Endothelial cell of umbilical vein (primary cell): ENCODE results near the gene LACTB. TPM values are rescaled to one million over a fixed set of nuclear protein-coding genes. Genes with fewer than 3 reads are reported as not detected.

ENCODE experiments used
- BruUV-seq: library from RNA; stranded (reverse); fragments of 400-500 nt; replicated peaks from 2 replicates; lab custom pipeline; 2021; lab: Mats Ljungman, UMichigan
- CTCF ChIA-PET: fragments of 300-600, 350-600 bp; sonication (Branson Sonifier 250); formaldehyde crosslinking; loops from one replicate; lab custom pipeline; 2021; ENCODE audit warnings: antibody characterized with exemption, inconsistent platforms; lab: Charles Lee
- POLR2A ChIA-PET: fragments of 300-600, 350-600 bp; sonication (Branson Sonifier 250); formaldehyde crosslinking; loops from one replicate; lab custom pipeline; 2021; ENCODE audit warnings: antibody characterized with exemption, inconsistent platforms; lab: Charles Lee
- DNase-seq: peaks from one replicate; pipeline ENCODE4 v3.0.0-alpha.2; 2011; ENCODE audit warnings: low read depth, low spot score
- FAIRE-seq: peaks from 2 replicates; lab custom pipeline; 2011; peaks lifted over from hg19 to GRCh38; lab: Jason Lieb, UNC
- H2AFZ ChIP-seq: 2 replicates; pipeline ENCODE4 v1.6.0; 2012; ENCODE audit warnings: low read depth, low read length, control low read depth, inconsistent platforms
- H3K27ac ChIP-seq: 2 replicates; pipeline ENCODE4 v1.5.1; 2011; ENCODE audit warnings: low read depth, mild to moderate bottlenecking, control low read depth, low read length, moderate library complexity; ENCODE audit not compliant: insufficient read depth
- H3K27me3 ChIP-seq, 2 experiments: 2 replicates each; pipeline versions ENCODE4 v1.6.0 to v1.6.1; 2011; ENCODE audit warnings: low read length in 2 of 2, mixed read lengths in 1 of 2; ENCODE audit not compliant: control insufficient read depth in 2 of 2, insufficient read depth in 2 of 2
- H3K36me3 ChIP-seq, 2 experiments: 2 replicates in 1 of 2; 3 replicates in 1 of 2; pipeline ENCODE4 v1.5.1; 2011; ENCODE audit warnings: low read length in 2 of 2, mild to moderate bottlenecking in 1 of 2, moderate library complexity in 1 of 2; ENCODE audit not compliant: control insufficient read depth in 2 of 2, insufficient read depth in 2 of 2; ENCODE audit errors: extremely low read depth in 1 of 2
- H3K4me1 ChIP-seq: 3 replicates; pipeline ENCODE4 v1.5.1; 2011; ENCODE audit warnings: mild to moderate bottlenecking, low read length; ENCODE audit not compliant: control insufficient read depth, insufficient read depth; ENCODE audit errors: extremely low read depth
- H3K4me2 ChIP-seq: 2 replicates; pipeline ENCODE4 v1.6.1; 2011; ENCODE audit warnings: low read length, control low read depth, mixed read lengths; ENCODE audit not compliant: insufficient read depth
- H3K4me3 ChIP-seq, 3 experiments: fragments of 200-600 bp in 1 of 3; sonication (generic), shearing (Covaris generic) in 1 of 3; replicated peaks in 1 of 3; 2 replicates each; pipeline ENCODE4 v1.5.1; 2011 to 2016; ENCODE audit warnings: control low read depth in 3 of 3, low read length in 3 of 3, mild to moderate bottlenecking in 2 of 3, inconsistent platforms in 1 of 3, low read depth in 1 of 3, moderate library complexity in 1 of 3; ENCODE audit not compliant: insufficient read depth in 1 of 3
- H3K79me2 ChIP-seq: 2 replicates; pipeline ENCODE4 v1.6.0; 2012; ENCODE audit warnings: low read length, inconsistent platforms; ENCODE audit not compliant: control insufficient read depth, insufficient read depth
- H3K9ac ChIP-seq: replicated peaks from 2 replicates; pipeline ENCODE3; 2011; ENCODE audit warnings: low read length, control low read depth; ENCODE audit not compliant: insufficient read depth; ENCODE audit errors: extremely low read depth
- H3K9me1 ChIP-seq: replicated peaks from 3 replicates; pipeline ENCODE4 v1.6.0; 2011; ENCODE audit warnings: mild to moderate bottlenecking, low read length; ENCODE audit not compliant: control insufficient read depth, insufficient read depth; ENCODE audit errors: extremely low read depth
- H3K9me3 ChIP-seq: replicated peaks from 2 replicates; pipeline ENCODE4 v1.5.1; 2012; ENCODE audit warnings: low read length, inconsistent platforms; ENCODE audit not compliant: control insufficient read depth, insufficient read depth
- H4K20me1 ChIP-seq: replicated peaks from 2 replicates; pipeline ENCODE3; 2011; ENCODE audit warnings: mild to moderate bottlenecking, low read length; ENCODE audit not compliant: control insufficient read depth, insufficient read depth; ENCODE audit errors: extremely low read depth
- EZH2 ChIP-seq: IDR thresholded peaks from 2 replicates; pipeline ENCODE4 v1.6.1; 2012; ENCODE audit warnings: borderline replicate concordance, low read depth, mild to moderate bottlenecking, moderate library complexity, low read length, inconsistent platforms; ENCODE audit not compliant: severe bottlenecking
- FOS ChIP-seq: IDR thresholded peaks from 2 replicates; pipeline ENCODE4 v1.6.1; 2011; ENCODE audit warnings: mild to moderate bottlenecking, low read length, moderate library complexity, borderline replicate concordance; ENCODE audit not compliant: insufficient read depth
- GATA2 ChIP-seq: IDR thresholded peaks from 2 replicates; pipeline ENCODE4 v1.7.0; 2011; ENCODE audit warnings: low read depth, mild to moderate bottlenecking, moderate library complexity, mixed read lengths, low read length; ENCODE audit not compliant: insufficient read length, insufficient read depth
- JUN ChIP-seq: IDR thresholded peaks from 2 replicates; pipeline ENCODE4 v1.6.1; 2011; ENCODE audit warnings: borderline replicate concordance, low read depth; ENCODE audit not compliant: insufficient read length, insufficient read depth
- MAX ChIP-seq: IDR thresholded peaks from 2 replicates; pipeline ENCODE4 v1.6.1; 2011; ENCODE audit not compliant: insufficient read depth, insufficient read length
- MYC ChIP-seq: IDR thresholded peaks from one replicate; pipeline ENCODE4 v1.6.1; 2011; ENCODE audit warnings: mild to moderate bottlenecking, low read depth, low read length
- POLR2A ChIP-seq: IDR thresholded peaks from 2 replicates; pipeline ENCODE4 v1.6.1; 2012; ENCODE audit warnings: low read depth, mild to moderate bottlenecking, control low read depth, low read length
- POLR2AphosphoS5 ChIP-seq: IDR thresholded peaks from 2 replicates; pipeline ENCODE4 v1.6.1; 2012; ENCODE audit warnings: low read depth, mild to moderate bottlenecking, control low read depth, low read length, moderate library complexity; ENCODE audit not compliant: insufficient read depth
- dilution Hi-C: fragments of 300-500 bp; cut with MboI; formaldehyde crosslinking; loops from one replicate; pipeline ENCODE4 v1.15.0; 2019; ENCODE audit warnings: low sequenced_read_pairs; ENCODE audit not compliant: extremely low pct_ligation_motif_present
- intact Hi-C: fragments of 100-400 bp; cut with micrococcal nuclease; formaldehyde crosslinking; loops from one replicate; pipeline ENCODE4 v1.10.0; 2022
- polyA plus RNA-seq, 4 experiments: library from polyadenylated mRNA; depleted of rRNA in 3 of 4; stranded (reverse) in 3 of 4; unstranded in 1 of 4; fragments of >200 nt; gene quantifications; 2 replicates each; pipeline versions ENCODE4 v1.2.1 to v1.2.3, GENCODE V29; 2011 to 2012; ENCODE audit warnings: missing spikeins in 1 of 4
- total RNA-seq: library from RNA; stranded (reverse); gene quantifications from 2 replicates; pipeline ENCODE4 v1.2.3, GENCODE V29; 2021
- TF ChIP-seq, protein P1 (sequence below), 2 donors: IDR thresholded peaks; 1 replicate in 1 of 2; 2 replicates in 1 of 2; pipeline ENCODE4 v1.5.1; 2011; ENCODE audit warnings: low read length in 2 of 2, mild to moderate bottlenecking in 2 of 2, moderate library complexity in 2 of 2, control low read depth in 1 of 2, inconsistent platforms in 1 of 2, low read depth in 1 of 2; ENCODE audit not compliant: insufficient read depth in 1 of 2; ENCODE audit errors: extremely low read depth in 1 of 2

LACTB gene
- total and polyA plus RNA-seq, 2 donors (not counting 3 experiments of a cell fraction or from before 2014, with no cell fraction given): 14.0 to 26.1 TPM

GRCh38 chr15:63075015-63075983 lies 46.4 kb upstream of the LACTB start:
- no peak for TF ChIP-seq POLR2AphosphoS5
- no peak for TF ChIP-seq FOS
- TF ChIP-seq POLR2A: no peak
- TF ChIP-seq MYC: no peak
- TF ChIP-seq, protein P1, sequence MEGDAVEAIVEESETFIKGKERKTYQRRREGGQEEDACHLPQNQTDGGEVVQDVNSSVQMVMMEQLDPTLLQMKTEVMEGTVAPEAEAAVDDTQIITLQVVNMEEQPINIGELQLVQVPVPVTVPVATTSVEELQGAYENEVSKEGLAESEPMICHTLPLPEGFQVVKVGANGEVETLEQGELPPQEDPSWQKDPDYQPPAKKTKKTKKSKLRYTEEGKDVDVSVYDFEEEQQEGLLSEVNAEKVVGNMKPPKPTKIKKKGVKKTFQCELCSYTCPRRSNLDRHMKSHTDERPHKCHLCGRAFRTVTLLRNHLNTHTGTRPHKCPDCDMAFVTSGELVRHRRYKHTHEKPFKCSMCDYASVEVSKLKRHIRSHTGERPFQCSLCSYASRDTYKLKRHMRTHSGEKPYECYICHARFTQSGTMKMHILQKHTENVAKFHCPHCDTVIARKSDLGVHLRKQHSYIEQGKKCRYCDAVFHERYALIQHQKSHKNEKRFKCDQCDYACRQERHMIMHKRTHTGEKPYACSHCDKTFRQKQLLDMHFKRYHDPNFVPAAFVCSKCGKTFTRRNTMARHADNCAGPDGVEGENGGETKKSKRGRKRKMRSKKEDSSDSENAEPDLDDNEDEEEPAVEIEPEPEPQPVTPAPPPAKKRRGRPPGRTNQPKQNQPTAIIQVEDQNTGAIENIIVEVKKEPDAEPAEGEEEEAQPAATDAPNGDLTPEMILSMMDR (IDR thresholded peaks at IDR 0.05; ENCODE audit: extremely low read depth in 1 of 2, insufficient read depth in 1 of 2, low read depth in 1 of 2, low read length in 2 of 2): no peak
- no peak for TF ChIP-seq JUN
- no peak for TF ChIP-seq EZH2
- no peak for TF ChIP-seq MAX
- no peak for TF ChIP-seq GATA2
- FAIRE-seq (no peak), DNase-seq (no peak)
- Histone ChIP-seq H3K36me3 (peaks cover 2 to 5% of the 10 kb centered on the region in 2 experiments), H3K9me1 (no peaks in the 10 kb centered on the region), H4K20me1 (no peaks in the 10 kb centered on the region), H3K4me2 (no peak overlapping the region), H3K79me2 (no peaks in the 10 kb centered on the region), H3K27ac (no peak overlapping the region), H3K9ac (no peak overlapping the region), H3K4me1 (no peaks in the 10 kb centered on the region), H3K27me3 (no peaks in the 10 kb centered on the region), H2AFZ (no peak overlapping the region), H3K9me3 (no peaks in the 10 kb centered on the region), H3K4me3 (no peak overlapping the region)
- intact Hi-C loops: no loop called here
- ChIA-PET CTCF (interaction anchor here (1.7 kb wide), 1 partner anchor 12 kb away, joined by 3 read pairs; no protein-coding TSS in a partner anchor), POLR2A (interaction anchor here (0.6 kb wide), 1 partner anchor 316 kb away, joined by 3 read pairs; no protein-coding TSS in a partner anchor)
- dilution Hi-C loops: no loop called here
- no TSS peak for BruUV-seq
